ENCODE measurements around the gene MAD2L1. TPM values are rescaled to one million over a fixed set of nuclear protein-coding genes. Genes with fewer than 3 reads are reported as not detected.

The MAD2L1 gene
- total and polyA plus RNA-seq, 2 donors (not counting 3 experiments of a cell fraction or from before 2014, with no cell fraction given): 15.6 to 41.4 TPM

GRCh38 chr4:120079839-120080520 lies 13.3 kb upstream of the MAD2L1 start:
- BruUV-seq (replicated peaks): no TSS peak
- intact Hi-C loops (cut with micrococcal nuclease): no loop called here
- Histone ChIP-seq H3K4me2 (ENCODE audit: insufficient read depth, low read length) (no peak overlapping the region), H3K9me3 (replicated peaks; ENCODE audit: control insufficient read depth, insufficient read depth, low read length) (no peaks in the 10 kb centered on the region), H3K27me3 (ENCODE audit: control insufficient read depth in 2 of 2, insufficient read depth in 2 of 2, low read length in 2 of 2) (no peaks in the 10 kb centered on the region), H3K36me3 (ENCODE audit: control insufficient read depth in 2 of 2, extremely low read depth in 1 of 2, insufficient read depth in 2 of 2, low read length in 2 of 2) (no peaks in the 10 kb centered on the region), H3K79me2 (ENCODE audit: control insufficient read depth, insufficient read depth, low read length) (no peaks in the 10 kb centered on the region), H4K20me1 (replicated peaks; ENCODE audit: control insufficient read depth, extremely low read depth, insufficient read depth, low read length) (no peaks in the 10 kb centered on the region), H3K4me1 (ENCODE audit: control insufficient read depth, extremely low read depth, insufficient read depth, low read length) (no peaks in the 10 kb centered on the region), H3K9ac (replicated peaks; ENCODE audit: extremely low read depth, insufficient read depth, low read length) (no peak overlapping the region), H3K27ac (ENCODE audit: insufficient read depth, low read depth, low read length) (no peak overlapping the region), H3K9me1 (replicated peaks; ENCODE audit: control insufficient read depth, extremely low read depth, insufficient read depth, low read length) (no peaks in the 10 kb centered on the region), H3K4me3 (replicated peaks in 1 of 3; ENCODE audit: insufficient read depth in 1 of 3, low read depth in 1 of 3, low read length in 3 of 3) (no peak overlapping the region), H2AFZ (ENCODE audit: low read depth, low read length) (no peak overlapping the region)
- ChIA-PET POLR2A (no interaction called here), CTCF (interaction anchor here (1.1 kb wide), 1 partner anchor 11 kb away, joined by 3 read pairs; no protein-coding TSS in a partner anchor)
- no peak for DNase-seq (ENCODE audit: low read depth, low spot score)
- no peak for FAIRE-seq
- dilution Hi-C loops (cut with MboI; ENCODE audit: extremely low pct_ligation_motif_present, low sequenced_read_pairs): no loop called here
- no peak for TF ChIP-seq POLR2A (IDR thresholded peaks at IDR 0.05; ENCODE audit: low read depth, low read length)
- no peak for TF ChIP-seq POLR2AphosphoS5 (IDR thresholded peaks at IDR 0.05; ENCODE audit: insufficient read depth, low read depth, low read length)
- no peak for TF ChIP-seq EZH2 (IDR thresholded peaks at IDR 0.05; ENCODE audit: borderline replicate concordance, low read depth, low read length, severe bottlenecking)
- no peak for TF ChIP-seq CTCF (IDR thresholded peaks at IDR 0.05; ENCODE audit: extremely low read depth in 1 of 2, insufficient read depth in 1 of 2, low read depth in 1 of 2, low read length in 2 of 2)
- TF ChIP-seq GATA2 (IDR thresholded peaks at IDR 0.05; ENCODE audit: insufficient read depth, insufficient read length, low read depth, low read length): no peak
- TF ChIP-seq MYC (IDR thresholded peaks at IDR 0.05; ENCODE audit: low read depth, low read length): no peak
- no peak for TF ChIP-seq JUN (IDR thresholded peaks at IDR 0.05; ENCODE audit: borderline replicate concordance, insufficient read depth, insufficient read length, low read depth)
- TF ChIP-seq MAX (IDR thresholded peaks at IDR 0.05; ENCODE audit: insufficient read depth, insufficient read length): no peak
- no peak for TF ChIP-seq FOS (IDR thresholded peaks at IDR 0.05; ENCODE audit: borderline replicate concordance, insufficient read depth, low read length)
